Neural cell (in vitro differentiated cells): ENCODE results near the gene PLEKHA4. TPM values are rescaled to one million over a fixed set of nuclear protein-coding genes. Genes with fewer than 3 reads are reported as not detected.

Experiments used
- H2AFZ ChIP-seq: fragments of 200-600, 300-800 bp; sonication (generic), shearing (Covaris generic); 2 replicates; pipeline ENCODE4 v1.6.0; 2014; ENCODE audit warnings: low read depth, mild to moderate bottlenecking, antibody characterized with exemption, low read length, moderate library complexity
- H3F3A ChIP-seq: fragments of 200-600 bp; shearing (Covaris generic); 2 replicates; pipeline ENCODE4 v1.6.1; 2016; ENCODE audit warnings: mild to moderate bottlenecking, moderate library complexity, mixed read lengths, antibody characterized with exemption, low read length; ENCODE audit not compliant: insufficient read depth, poor library complexity, severe bottlenecking
- H3K27ac ChIP-seq: fragments of 200-600, 300-800 bp; sonication (generic), shearing (Covaris generic); 2 replicates; pipeline ENCODE4 v1.5.1; 2014; ENCODE audit warnings: mild to moderate bottlenecking, low read length, moderate library complexity
- H3K27me3 ChIP-seq: fragments of 300-800, 200-600 bp; sonication (generic), shearing (Covaris generic); 2 replicates; pipeline ENCODE4 v1.6.0; 2014; ENCODE audit warnings: mild to moderate bottlenecking, low read depth, low read length, moderate library complexity; ENCODE audit not compliant: insufficient read depth
- H3K36me3 ChIP-seq: fragments of 300-800, 200-600 bp; sonication (generic), shearing (Covaris generic); 2 replicates; pipeline ENCODE4 v1.5.1; 2014; ENCODE audit warnings: mild to moderate bottlenecking, antibody characterized with exemption, low read length, moderate library complexity; ENCODE audit not compliant: insufficient read depth
- H3K4me2 ChIP-seq: fragments of 300-800, 200-600 bp; sonication (generic), shearing (Covaris generic); 2 replicates; pipeline ENCODE4 v1.6.0; 2014; ENCODE audit warnings: mild to moderate bottlenecking, low read length
- H3K4me3 ChIP-seq: fragments of 300-800, 200-600 bp; sonication (generic), shearing (Covaris generic); 2 replicates; pipeline ENCODE4 v1.5.1; 2014; ENCODE audit warnings: mild to moderate bottlenecking, low read length, moderate library complexity
- H3K79me2 ChIP-seq: fragments of 200-600 bp; shearing (Covaris generic); replicated peaks from 2 replicates; pipeline ENCODE4 v1.6.0; 2014; ENCODE audit warnings: mild to moderate bottlenecking, low read length, moderate library complexity; ENCODE audit not compliant: insufficient read depth
- H3K9ac ChIP-seq: fragments of 300-800, 200-600 bp; sonication (generic), shearing (Covaris generic); 2 replicates; pipeline ENCODE4 v1.6.1; 2016; ENCODE audit warnings: mild to moderate bottlenecking, low read length, mixed read lengths
- H3K9me2 ChIP-seq: fragments of 200-600 bp; shearing (Covaris generic); 2 replicates; pipeline ENCODE4 v1.6.1; 2016; ENCODE audit warnings: mild to moderate bottlenecking, low read length, mixed read lengths; ENCODE audit not compliant: insufficient read depth
- H3K9me3 ChIP-seq: fragments of 200-600, 300-800 bp; sonication (generic), shearing (Covaris generic); 2 replicates; pipeline ENCODE4 v1.6.1; 2016; ENCODE audit warnings: mild to moderate bottlenecking, mixed run types, low read length, moderate library complexity, mixed read lengths
- H4K20me1 ChIP-seq: fragments of 200-600 bp; shearing (Covaris generic); 2 replicates; pipeline ENCODE4 v1.6.1; 2016; ENCODE audit warnings: mild to moderate bottlenecking, mixed run types; ENCODE audit not compliant: insufficient read depth
- EP300 ChIP-seq: fragments of 450-650 bp; conservative IDR thresholded peaks from 2 replicates; pipeline ENCODE4 v1.6.1; 2014; ENCODE audit warnings: antibody characterized with exemption, mild to moderate bottlenecking, moderate library complexity; ENCODE audit not compliant: poor library complexity, severe bottlenecking
- EZH2 ChIP-seq: fragments of 200-600, 300-800 bp; shearing (Covaris generic), sonication (generic); IDR thresholded peaks from 2 replicates; pipeline ENCODE4 v1.6.1; 2014; ENCODE audit warnings: antibody characterized with exemption, low read length, borderline replicate concordance, mild to moderate bottlenecking; ENCODE audit not compliant: insufficient read depth, poor library complexity, severe bottlenecking
- MXI1 ChIP-seq: fragments of 450-650 bp; conservative IDR thresholded peaks from 2 replicates; pipeline ENCODE4 v1.6.1; 2014; ENCODE audit warnings: antibody characterized with exemption, mild to moderate bottlenecking; ENCODE audit not compliant: poor library complexity, severe bottlenecking
- POLR2AphosphoS5 ChIP-seq: IDR thresholded peaks from 2 replicates; pipeline ENCODE4 v1.6.1; 2012
- RAD21 ChIP-seq: fragments of 450-650 bp; conservative IDR thresholded peaks from 2 replicates; pipeline ENCODE4 v1.6.1; 2014; ENCODE audit warnings: antibody characterized with exemption, mild to moderate bottlenecking, moderate library complexity
- SMC3 ChIP-seq: fragments of 450-650 bp; conservative IDR thresholded peaks from 2 replicates; pipeline ENCODE4 v1.6.1; 2014; ENCODE audit warnings: antibody characterized with exemption, mild to moderate bottlenecking, moderate library complexity; ENCODE audit not compliant: poor library complexity
- TAF1 ChIP-seq: IDR thresholded peaks from 2 replicates; pipeline ENCODE4 v1.6.1; 2012; ENCODE audit warnings: low read depth
- polyA plus RNA-seq: library from polyadenylated mRNA; depleted of rRNA; stranded (reverse); fragments of >200 nt; gene quantifications from 2 replicates; pipeline ENCODE4 v1.2.3, GENCODE V29; 2014
- TF ChIP-seq, protein P1 (sequence below): IDR thresholded peaks from 2 replicates; pipeline ENCODE4 v1.6.1; 2012; ENCODE audit warnings: borderline replicate concordance
- TF ChIP-seq, protein P2 (sequence below): fragments of 450-650 bp; IDR thresholded peaks from 2 replicates; pipeline ENCODE4 v1.5.1; 2014; ENCODE audit warnings: antibody characterized with exemption, mild to moderate bottlenecking, moderate library complexity; ENCODE audit not compliant: poor library complexity, severe bottlenecking

Gene PLEKHA4
- polyA plus RNA-seq, 1 donor from 2014 or later: not detected

DNA sequence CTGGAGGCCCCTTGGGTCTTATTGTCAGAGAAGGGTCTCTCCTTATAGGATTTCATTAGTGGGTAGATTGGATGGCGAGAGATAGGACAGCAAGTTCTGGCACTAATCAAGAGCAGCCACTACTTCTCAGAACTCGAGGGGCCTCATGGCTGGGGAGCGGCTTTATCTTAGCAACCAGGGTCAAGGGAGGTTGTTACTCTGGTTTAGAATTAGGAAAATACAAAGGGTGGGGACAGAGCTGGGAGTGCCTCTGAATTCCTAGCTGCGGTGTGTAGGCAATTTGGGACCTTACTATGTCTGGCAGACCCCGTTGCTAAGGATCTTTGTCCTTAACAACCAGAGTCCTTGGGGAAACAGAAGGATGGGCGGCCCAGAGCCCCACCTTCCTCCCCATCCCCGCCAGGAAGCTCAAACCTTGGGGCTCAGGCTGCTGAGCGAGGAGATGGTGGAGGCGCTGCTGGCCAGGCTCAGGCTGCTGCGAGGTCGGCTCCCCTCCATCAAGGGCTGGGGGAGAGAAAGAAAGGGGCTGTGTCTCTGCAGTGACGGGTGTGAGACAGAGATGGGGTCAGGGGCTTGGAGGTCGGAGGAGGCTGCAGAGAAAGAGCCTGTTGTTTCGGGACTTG, 1.2 kb downstream of the PLEKHA4 start:
- H3K9ac ChIP-seq: no peak overlapping the region
- no peaks in the 10 kb centered on the region for H3K79me2 ChIP-seq
- no peak overlapping the region for H2AFZ ChIP-seq
- no peak for TF ChIP-seq POLR2AphosphoS5
- no peak for TF ChIP-seq EZH2
- TF ChIP-seq, protein P1, sequence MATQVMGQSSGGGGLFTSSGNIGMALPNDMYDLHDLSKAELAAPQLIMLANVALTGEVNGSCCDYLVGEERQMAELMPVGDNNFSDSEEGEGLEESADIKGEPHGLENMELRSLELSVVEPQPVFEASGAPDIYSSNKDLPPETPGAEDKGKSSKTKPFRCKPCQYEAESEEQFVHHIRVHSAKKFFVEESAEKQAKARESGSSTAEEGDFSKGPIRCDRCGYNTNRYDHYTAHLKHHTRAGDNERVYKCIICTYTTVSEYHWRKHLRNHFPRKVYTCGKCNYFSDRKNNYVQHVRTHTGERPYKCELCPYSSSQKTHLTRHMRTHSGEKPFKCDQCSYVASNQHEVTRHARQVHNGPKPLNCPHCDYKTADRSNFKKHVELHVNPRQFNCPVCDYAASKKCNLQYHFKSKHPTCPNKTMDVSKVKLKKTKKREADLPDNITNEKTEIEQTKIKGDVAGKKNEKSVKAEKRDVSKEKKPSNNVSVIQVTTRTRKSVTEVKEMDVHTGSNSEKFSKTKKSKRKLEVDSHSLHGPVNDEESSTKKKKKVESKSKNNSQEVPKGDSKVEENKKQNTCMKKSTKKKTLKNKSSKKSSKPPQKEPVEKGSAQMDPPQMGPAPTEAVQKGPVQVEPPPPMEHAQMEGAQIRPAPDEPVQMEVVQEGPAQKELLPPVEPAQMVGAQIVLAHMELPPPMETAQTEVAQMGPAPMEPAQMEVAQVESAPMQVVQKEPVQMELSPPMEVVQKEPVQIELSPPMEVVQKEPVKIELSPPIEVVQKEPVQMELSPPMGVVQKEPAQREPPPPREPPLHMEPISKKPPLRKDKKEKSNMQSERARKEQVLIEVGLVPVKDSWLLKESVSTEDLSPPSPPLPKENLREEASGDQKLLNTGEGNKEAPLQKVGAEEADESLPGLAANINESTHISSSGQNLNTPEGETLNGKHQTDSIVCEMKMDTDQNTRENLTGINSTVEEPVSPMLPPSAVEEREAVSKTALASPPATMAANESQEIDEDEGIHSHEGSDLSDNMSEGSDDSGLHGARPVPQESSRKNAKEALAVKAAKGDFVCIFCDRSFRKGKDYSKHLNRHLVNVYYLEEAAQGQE: no peak
- TF ChIP-seq RAD21: no peak
- TF ChIP-seq MXI1: no peak
- TF ChIP-seq, protein P2, sequence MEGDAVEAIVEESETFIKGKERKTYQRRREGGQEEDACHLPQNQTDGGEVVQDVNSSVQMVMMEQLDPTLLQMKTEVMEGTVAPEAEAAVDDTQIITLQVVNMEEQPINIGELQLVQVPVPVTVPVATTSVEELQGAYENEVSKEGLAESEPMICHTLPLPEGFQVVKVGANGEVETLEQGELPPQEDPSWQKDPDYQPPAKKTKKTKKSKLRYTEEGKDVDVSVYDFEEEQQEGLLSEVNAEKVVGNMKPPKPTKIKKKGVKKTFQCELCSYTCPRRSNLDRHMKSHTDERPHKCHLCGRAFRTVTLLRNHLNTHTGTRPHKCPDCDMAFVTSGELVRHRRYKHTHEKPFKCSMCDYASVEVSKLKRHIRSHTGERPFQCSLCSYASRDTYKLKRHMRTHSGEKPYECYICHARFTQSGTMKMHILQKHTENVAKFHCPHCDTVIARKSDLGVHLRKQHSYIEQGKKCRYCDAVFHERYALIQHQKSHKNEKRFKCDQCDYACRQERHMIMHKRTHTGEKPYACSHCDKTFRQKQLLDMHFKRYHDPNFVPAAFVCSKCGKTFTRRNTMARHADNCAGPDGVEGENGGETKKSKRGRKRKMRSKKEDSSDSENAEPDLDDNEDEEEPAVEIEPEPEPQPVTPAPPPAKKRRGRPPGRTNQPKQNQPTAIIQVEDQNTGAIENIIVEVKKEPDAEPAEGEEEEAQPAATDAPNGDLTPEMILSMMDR: no peak
- no peak for TF ChIP-seq TAF1
- TF ChIP-seq EP300: no peak
- H3K9me3 ChIP-seq: no peaks in the 10 kb centered on the region
- H3K9me2 ChIP-seq: no peaks in the 10 kb centered on the region
- no peaks in the 10 kb centered on the region for H4K20me1 ChIP-seq
- H3K27me3 ChIP-seq: no peaks in the 10 kb centered on the region
- H3K4me3 ChIP-seq: no peak overlapping the region
- H3F3A ChIP-seq: no peaks in the 10 kb centered on the region
- H3K27ac ChIP-seq: no peak overlapping the region
- H3K4me2 ChIP-seq: no peak overlapping the region
- H3K36me3 ChIP-seq: no peaks in the 10 kb centered on the region

DNA sequence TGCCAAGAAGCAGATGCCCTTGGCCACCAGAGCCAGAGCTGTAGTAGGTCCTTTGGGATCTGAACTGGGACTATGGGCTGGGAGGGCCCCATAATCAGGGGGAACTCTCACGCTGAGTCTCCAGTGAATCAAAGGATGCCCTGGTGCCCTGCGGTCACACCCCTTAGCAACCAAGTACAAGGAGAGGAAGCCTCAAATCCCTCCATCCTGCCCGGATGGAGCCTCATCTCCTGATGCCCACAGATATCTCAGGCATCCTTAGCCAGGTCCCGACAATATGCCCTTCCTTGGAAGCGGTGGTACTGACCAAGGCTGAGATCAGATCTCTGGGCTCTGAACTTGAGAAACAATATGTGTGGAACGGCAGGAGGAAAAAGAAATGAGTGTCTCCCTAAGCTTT, 1.7 kb downstream of the PLEKHA4 start:
- no peak overlapping the region for H3K4me3 ChIP-seq
- no peaks in the 10 kb centered on the region for H3K27me3 ChIP-seq
- no peaks in the 10 kb centered on the region for H4K20me1 ChIP-seq
- H3K36me3 ChIP-seq: no peaks in the 10 kb centered on the region
- H3K9me2 ChIP-seq: no peaks in the 10 kb centered on the region
- no peaks in the 10 kb centered on the region for H3F3A ChIP-seq
- H3K9me3 ChIP-seq: no peaks in the 10 kb centered on the region
- no peak overlapping the region for H3K27ac ChIP-seq
- no peaks in the 10 kb centered on the region for H3K79me2 ChIP-seq
- no peak overlapping the region for H2AFZ ChIP-seq
- TF ChIP-seq SMC3: no peak
- TF ChIP-seq TAF1: no peak
- no peak for TF ChIP-seq RAD21
- TF ChIP-seq EP300: no peak
- TF ChIP-seq MXI1: no peak
- no peak for TF ChIP-seq EZH2
- TF ChIP-seq, protein P2: no peak
- TF ChIP-seq, protein P1: no peak
- TF ChIP-seq POLR2AphosphoS5: no peak
- H3K9ac ChIP-seq: no peak overlapping the region
- H3K4me2 ChIP-seq: no peak overlapping the region
